Measurements from ENCODE around the gene EXOSC5. TPM values are rescaled to one million over a fixed set of nuclear protein-coding genes. Genes with fewer than 3 reads are reported as not detected.

EXOSC5 gene
- total and polyA plus RNA-seq, 9 of the 15 experiments (the other 6 are each of a cell fraction or from before 2014, with no cell fraction given) = 10.9 to 75.5 (median 37.8) TPM

DNA sequence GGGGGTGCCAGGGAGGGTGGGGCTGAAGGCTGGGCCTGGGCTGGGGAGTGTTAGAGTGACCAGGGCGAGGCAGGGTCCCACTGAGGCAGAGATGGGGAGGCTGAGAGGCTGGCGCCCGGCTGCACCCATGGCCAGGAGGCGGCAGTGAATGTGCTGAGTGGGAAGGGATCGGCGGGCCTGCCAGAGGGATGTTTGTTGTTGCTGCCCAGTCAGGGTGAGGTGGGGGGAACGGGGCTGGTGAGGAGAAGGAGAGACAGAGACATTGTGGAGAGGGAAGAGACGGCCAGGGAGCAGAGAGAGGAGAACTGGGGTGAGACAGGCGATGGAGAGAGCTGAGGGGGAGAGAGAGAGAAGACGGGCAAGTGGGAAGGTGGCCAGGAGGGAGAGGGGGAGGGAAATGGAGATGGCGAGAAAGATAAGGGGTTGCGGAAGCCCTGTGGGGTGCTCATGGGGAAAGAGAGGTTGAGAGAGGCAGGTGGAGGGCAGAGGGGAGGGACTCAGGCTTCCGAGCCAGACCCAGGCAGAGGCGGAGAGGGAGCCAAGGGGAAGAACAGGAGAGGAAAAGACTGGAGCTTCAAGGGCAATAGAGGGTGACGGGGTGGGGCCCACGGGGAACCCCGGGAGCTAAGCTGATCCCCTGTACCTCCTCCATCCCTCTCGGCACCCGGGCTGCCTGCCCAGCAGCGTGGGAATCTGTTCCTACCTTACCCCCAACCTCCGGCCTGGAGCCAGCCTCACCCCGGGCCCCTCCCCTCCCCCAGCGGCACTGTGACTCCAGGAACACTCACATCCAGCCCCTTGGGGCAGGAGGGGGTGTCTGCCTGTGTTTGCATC, 30.7 kb upstream of the EXOSC5 start (continued):
- no peak for TF ChIP-seq CBX5 (IDR thresholded peaks at IDR 0.05; ENCODE audit: borderline replicate concordance, low read depth)
- TF ChIP-seq NCOA1 (IDR thresholded peaks at IDR 0.05; ENCODE audit: low read depth) = peak; percentile 73
- no peak for TF ChIP-seq BRF2 (IDR thresholded peaks at IDR 0.05; ENCODE audit: borderline replicate concordance, insufficient read depth, insufficient read length)
- no peak for TF ChIP-seq CCNT2 (IDR thresholded peaks at IDR 0.05; ENCODE audit: borderline replicate concordance, extremely low read depth, insufficient read length, low read depth, low read length)
- no peak for TF ChIP-seq E4F1 (CRISPR knock-in tag; IDR thresholded peaks at IDR 0.05; ENCODE audit: borderline replicate concordance)
- no peak for TF ChIP-seq ZNF444 (CRISPR knock-in tag; IDR thresholded peaks at IDR 0.05)
- TF ChIP-seq ZNF57 (CRISPR knock-in tag; IDR thresholded peaks at IDR 0.05) = no peak
- TF ChIP-seq ZNF512 (tag; IDR thresholded peaks at IDR 0.05) = no peak
- TF ChIP-seq NFYB (IDR thresholded peaks at IDR 0.05; ENCODE audit: extremely low read depth, insufficient read length) = no peak
- TF ChIP-seq CTCFL (IDR thresholded peaks at IDR 0.05; ENCODE audit: borderline replicate concordance, insufficient read depth, low read depth, low read length, poor library complexity, severe bottlenecking) = no peak
- no peak for TF ChIP-seq CREM (IDR thresholded peaks at IDR 0.05; ENCODE audit: low read depth)
- no peak for TF ChIP-seq PTTG1 (tag; IDR thresholded peaks at IDR 0.05; ENCODE audit: low read depth)
- TF ChIP-seq ZNF766 (CRISPR knock-in tag; conservative IDR thresholded peaks at IDR 0.05) = peak; percentile 77
- no peak for TF ChIP-seq ZNF75A (CRISPR knock-in tag; IDR thresholded peaks at IDR 0.05)
- TF ChIP-seq KLF16 (IDR thresholded peaks at IDR 0.05) = no peak
- no peak for TF ChIP-seq SRSF9 (IDR thresholded peaks at IDR 0.05; ENCODE audit: borderline replicate concordance, low read depth, low read length)
- no peak; the same call in 1 of the 2 replicates for TF ChIP-seq FOXM1 (IDR thresholded peaks at IDR 0.05; ENCODE audit: low read depth)
- no peak for TF ChIP-seq FOXM1 (CRISPR knock-in tag; IDR thresholded peaks at IDR 0.05; ENCODE audit: low read depth)
- no peak for TF ChIP-seq E2F4 (CRISPR knock-in tag; IDR thresholded peaks at IDR 0.05; ENCODE audit: low read depth)
